CD4-positive, alpha-beta T cell (primary cell): ENCODE results near the gene ABCC8. TPM values are rescaled to one million over a fixed set of nuclear protein-coding genes. Genes with fewer than 3 reads are reported as not detected.
"Not testable (repeated sequence)": the region's sequence is repeated elsewhere in the genome, so short reads cannot be mapped to it uniquely, and the experiment has no call there.

Experiments
- ATAC-seq: fragments of 200-7000 bp; cut with Tn5 transposase; one replicate; pipeline ENCODE4 v1.10.0; 2022; ENCODE audit warnings: mild to moderate bottlenecking; ENCODE audit not compliant: poor library complexity
- CTCF ChIA-PET: fragments of 350-600 bp; sonication (Branson Sonifier 250); formaldehyde crosslinking; loops from one replicate; lab custom pipeline; 2021; ENCODE audit warnings: antibody characterized with exemption, inconsistent platforms; lab: Charles Lee
- POLR2A ChIA-PET: fragments of 350-600 bp; sonication (Branson Sonifier 250); formaldehyde crosslinking; loops from one replicate; lab custom pipeline; 2021; ENCODE audit warnings: antibody characterized with exemption, inconsistent platforms; lab: Charles Lee
- DNase-seq, 14 experiments: peaks; one replicate each; pipeline ENCODE4 v3.0.0-alpha.2; 2013 to 2020; ENCODE audit warnings: mixed read lengths in 2 of 14
- H3K27ac ChIP-seq, 2 donors: one replicate each; pipeline versions ENCODE4 v1.5.1 to v1.7.0; 2013; ENCODE audit warnings: low read length in 2 of 2, low read depth in 1 of 2, mild to moderate bottlenecking in 1 of 2
- H3K27me3 ChIP-seq, 2 experiments: 1 replicate in 1 of 2; 2 replicates in 1 of 2; pipeline versions ENCODE4 v1.6.1 to v1.7.0; 2013; ENCODE audit warnings: low read length in 2 of 2, control low read depth in 1 of 2, mild to moderate bottlenecking in 1 of 2, moderate library complexity in 1 of 2; ENCODE audit not compliant: insufficient read depth in 2 of 2, control insufficient read depth in 1 of 2
- H3K36me3 ChIP-seq: one replicate; pipeline ENCODE4 v1.6.1; 2013; ENCODE audit warnings: low read length, control low read depth; ENCODE audit not compliant: insufficient read depth
- H3K4me1 ChIP-seq: one replicate; pipeline ENCODE4 v1.6.1; 2013; ENCODE audit warnings: low read length, control low read depth; ENCODE audit not compliant: insufficient read depth
- H3K4me3 ChIP-seq: one replicate; pipeline ENCODE4 v1.5.1; 2013; ENCODE audit warnings: mild to moderate bottlenecking, low read length, moderate library complexity
- H3K9me3 ChIP-seq, 2 experiments: 1 replicate in 1 of 2; 2 replicates in 1 of 2; pipeline versions ENCODE4 v1.6.1 to v1.7.0; 2013; ENCODE audit warnings: low read length in 2 of 2, mild to moderate bottlenecking in 2 of 2, control low read depth in 1 of 2, moderate library complexity in 1 of 2; ENCODE audit not compliant: control insufficient read depth in 1 of 2, insufficient read depth in 1 of 2
- H3K27ac Mint-ChIP-seq: one replicate; pipeline ENCODE4 v1.8.0; 2020; ENCODE audit warnings: mixed read lengths
- H3K27me3 Mint-ChIP-seq: one replicate; pipeline ENCODE4 v1.8.0; 2021; ENCODE audit warnings: mixed read lengths
- H3K36me3 Mint-ChIP-seq: one replicate; pipeline ENCODE4 v1.8.0; 2021; ENCODE audit warnings: low read depth, mixed read lengths
- H3K4me1 Mint-ChIP-seq: one replicate; pipeline ENCODE4 v1.8.0; 2021; ENCODE audit warnings: low read depth, mixed read lengths
- H3K4me3 Mint-ChIP-seq: one replicate; pipeline ENCODE4 v1.8.0; 2020; ENCODE audit warnings: mild to moderate bottlenecking, mixed read lengths
- H3K9me3 Mint-ChIP-seq: one replicate; pipeline ENCODE4 v1.8.0; 2020; ENCODE audit warnings: mixed read lengths
- CTCF ChIP-seq: fragments of 200-600 bp; IDR thresholded peaks from one replicate; pipeline ENCODE4 v1.8.0; 2022; ENCODE audit warnings: antibody characterized with exemption, mild to moderate bottlenecking
- intact Hi-C, 2 experiments: fragments of 100-400 bp; cut with DNase I in 1 of 2; cut with micrococcal nuclease in 1 of 2; formaldehyde crosslinking; loops; one replicate each; pipeline versions ENCODE4 v1.15.1 to v1.9.0; 2023 to 2025; cut with DNase I, micrococcal nuclease
- total RNA-seq, 174 experiments: library from RNA in 2 of 174; stranded (reverse) in 2 of 174; gene quantifications; one replicate each; pipeline ENCODE4 v1.2.3 and lab custom pipeline; 2021 to 2026

The ABCC8 gene
- total RNA-seq, 2 experiments from 2014 or later = not detected

- H3K4me3 ChIP-seq = no peak overlapping the region
- DNase-seq (no peak), ATAC-seq (no peak)
- no peak overlapping the region for H3K4me3 Mint-ChIP-seq
- H3K9me3 Mint-ChIP-seq = no peaks in the 10 kb centered on the region
- TF ChIP-seq CTCF = no peak
- POLR2A ChIA-PET = no interaction called here
- no peaks in the 10 kb centered on the region for H3K27me3 Mint-ChIP-seq
- no peaks in the 10 kb centered on the region for H3K36me3 Mint-ChIP-seq
- H3K4me1 ChIP-seq = no peaks in the 10 kb centered on the region
- intact Hi-C loops = no loop called here
- no peaks in the 10 kb centered on the region for H3K36me3 ChIP-seq
- no peak overlapping the region for H3K27ac Mint-ChIP-seq
- H3K4me1 Mint-ChIP-seq = no peaks in the 10 kb centered on the region
- no peaks in the 10 kb centered on the region for H3K9me3 ChIP-seq
- no peaks in the 10 kb centered on the region for H3K27me3 ChIP-seq
- CTCF ChIA-PET = no interaction called here
- no peak overlapping the region for H3K27ac ChIP-seq
These were observed 48.4 kb downstream of the ABCC8 start for GRCh38 chr11:17428261-17428660.

GRCh38 chr11:17426233-17426632 lies 50.4 kb downstream of the ABCC8 start:
- H3K4me1 Mint-ChIP-seq, H3K4me3 Mint-ChIP-seq: not testable (repeated sequence)

GRCh38 chr11:17423533-17424310 lies 52.9 kb downstream of the ABCC8 start:
- no peak overlapping the region for H3K4me3 ChIP-seq
- no peaks in the 10 kb centered on the region for H3K4me1 Mint-ChIP-seq
- DNase-seq = no peak
- no peak overlapping the region for H3K4me3 Mint-ChIP-seq
- no peaks in the 10 kb centered on the region for H3K9me3 Mint-ChIP-seq
- no peaks in the 10 kb centered on the region for H3K36me3 Mint-ChIP-seq
- no peak overlapping the region for H3K27ac ChIP-seq
- no peaks in the 10 kb centered on the region for H3K36me3 ChIP-seq
- H3K27me3 ChIP-seq = peaks cover 0 to 8% of the 10 kb centered on the region in 2 experiments
- no peak for ATAC-seq
- no peaks in the 10 kb centered on the region for H3K4me1 ChIP-seq
- intact Hi-C loops = no loop called here
- peaks cover 24% of the 10 kb centered on the region for H3K27me3 Mint-ChIP-seq
- ChIA-PET POLR2A (no interaction called here), CTCF (no interaction called here)
- no peak for TF ChIP-seq CTCF
- H3K27ac Mint-ChIP-seq = no peak overlapping the region
- no peaks in the 10 kb centered on the region for H3K9me3 ChIP-seq

More at GRCh38 chr11:17426233-17426632, 50.4 kb downstream of the ABCC8 start:
- CTCF ChIA-PET, ATAC-seq, H3K9me3 ChIP-seq, H3K27me3 ChIP-seq, H3K36me3 Mint-ChIP-seq, H3K4me3 ChIP-seq, DNase-seq, POLR2A ChIA-PET, H3K4me1 ChIP-seq, H3K27ac ChIP-seq, H3K27ac Mint-ChIP-seq, H3K9me3 Mint-ChIP-seq, intact Hi-C loops, H3K36me3 ChIP-seq: not testable (repeated sequence)
- H3K27me3 Mint-ChIP-seq = peaks cover 13% of the 10 kb centered on the region

DNA sequence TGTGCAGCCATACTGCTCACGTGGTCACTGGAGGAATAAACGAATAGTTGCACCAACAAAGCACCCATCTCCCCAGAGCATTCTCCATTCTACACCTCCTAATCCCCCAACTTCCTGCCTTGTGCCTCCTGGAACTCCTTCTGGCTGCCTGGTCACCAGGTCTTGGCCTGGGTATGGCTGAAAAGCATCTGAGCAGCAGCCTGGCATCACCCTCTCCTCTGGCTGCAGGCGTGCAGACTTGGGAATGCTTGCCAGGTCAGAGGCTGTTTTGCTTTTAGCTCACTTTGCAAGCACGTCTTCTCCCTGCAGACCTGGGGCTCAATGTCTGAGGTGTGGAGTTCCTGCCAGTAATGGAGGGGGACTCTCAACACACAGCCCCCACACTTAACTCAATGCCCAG lies 54.9 kb downstream of the ABCC8 start:
- no peak for DNase-seq
- Histone ChIP-seq H3K4me1 (no peaks in the 10 kb centered on the region), H3K27me3 (peaks cover 0 to 12% of the 10 kb centered on the region in 2 experiments), H3K9me3 (no peaks in the 10 kb centered on the region), H3K27ac (no peak overlapping the region), H3K36me3 (no peaks in the 10 kb centered on the region), H3K4me3 (no peak overlapping the region)
- H3K4me3 Mint-ChIP-seq = no peak overlapping the region
- no peak for ATAC-seq
- POLR2A ChIA-PET = no interaction called here
- no peak for TF ChIP-seq CTCF
- no peaks in the 10 kb centered on the region for H3K9me3 Mint-ChIP-seq
- H3K36me3 Mint-ChIP-seq = no peaks in the 10 kb centered on the region
- intact Hi-C loops = no loop called here
- H3K4me1 Mint-ChIP-seq = no peaks in the 10 kb centered on the region
- CTCF ChIA-PET = no interaction called here
- no peak overlapping the region for H3K27ac Mint-ChIP-seq
- peaks cover 41% of the 10 kb centered on the region for H3K27me3 Mint-ChIP-seq
